BJ (cell line): ENCODE measurements around the gene BIRC7. TPM values are rescaled to one million over a fixed set of nuclear protein-coding genes. Genes with fewer than 3 reads are reported as not detected.

Experiments used
- CTCF ChIA-PET: fragments of 350-600 bp; formaldehyde crosslinking; extraction: SDS; loops from one replicate; lab custom pipeline; 2021; ENCODE audit warnings: antibody characterized with exemption, inconsistent platforms; lab: Yijun Ruan, JAX
- POLR2A ChIA-PET: fragments of 300-600 bp; sonication (Branson Sonifier 250); formaldehyde crosslinking; extraction: SDS; loops from one replicate; lab custom pipeline; 2021; ENCODE audit warnings: antibody characterized with exemption; lab: Charles Lee
- DNase-seq: peaks from one replicate; pipeline ENCODE4 v3.0.0-alpha.2; 2011; ENCODE audit warnings: low read depth
- H3K27me3 ChIP-seq: 2 replicates; pipeline ENCODE4 v1.6.0; 2011; ENCODE audit warnings: low read length; ENCODE audit not compliant: control insufficient read depth, insufficient read depth
- H3K36me3 ChIP-seq: 2 replicates; pipeline ENCODE4 v1.5.1; 2011; ENCODE audit warnings: low read length; ENCODE audit not compliant: control insufficient read depth, insufficient read depth
- H3K4me3 ChIP-seq: 2 replicates; pipeline ENCODE4 v1.5.1; 2011; ENCODE audit warnings: low read depth, mild to moderate bottlenecking, control low read depth, low read length
- CTCF ChIP-seq: IDR thresholded peaks from 2 replicates; pipeline ENCODE4 v1.5.1; 2011; ENCODE audit warnings: low read depth, mild to moderate bottlenecking, control low read depth, inconsistent platforms, low read length, moderate library complexity; ENCODE audit not compliant: insufficient read depth
- polyA plus RNA-seq: library from polyadenylated mRNA; depleted of rRNA; stranded (reverse); fragments of >200 nt; gene quantifications from 2 replicates; pipeline ENCODE4 v1.2.3, GENCODE V29; 2011

The BIRC7 gene
- polyA plus RNA-seq, 1 experiment = not detected

- no peaks in the 10 kb centered on the region for H3K36me3 ChIP-seq
- ChIA-PET POLR2A (no interaction called here), CTCF (interaction anchor here (0.8 to 1.5 kb wide), 2 partner anchors 12 to 18 kb away, joined by 3 to 4 read pairs; no protein-coding TSS in a partner anchor)
- TF ChIP-seq CTCF = no peak
- peaks cover 2% of the 10 kb centered on the region; the same call in 1 of the 2 replicates for H3K27me3 ChIP-seq
- H3K4me3 ChIP-seq = no peak overlapping the region
- no peak for DNase-seq
Measured at GRCh38 chr20:63241272-63241671, 5.6 kb downstream of the BIRC7 start.

- ChIA-PET CTCF (interaction anchor here (1.1 to 1.5 kb wide), 2 partner anchors 13 to 19 kb away, joined by 3 to 6 read pairs; no protein-coding TSS in a partner anchor), POLR2A (no interaction called here)
- H3K27me3 ChIP-seq = peaks cover 4% of the 10 kb centered on the region
- no peaks in the 10 kb centered on the region for H3K36me3 ChIP-seq
- TF ChIP-seq CTCF = no peak
- no peak overlapping the region for H3K4me3 ChIP-seq
- DNase-seq = no peak
Measured at GRCh38 chr20:63242736-63243135, 7.0 kb downstream of the BIRC7 start.

GRCh38 chr20:63243604-63244247 is 8.0 kb downstream of the BIRC7 start:
- Histone ChIP-seq H3K36me3 (no peaks in the 10 kb centered on the region), H3K27me3 (peaks cover 4% of the 10 kb centered on the region), H3K4me3 (no peak overlapping the region)
- POLR2A ChIA-PET = no interaction called here
- no peak for DNase-seq
- TF ChIP-seq CTCF = no peak
- CTCF ChIA-PET = interaction anchor here (1.1 kb wide), 2 partner anchors 20 to 66 kb away, joined by 4 to 6 read pairs; no protein-coding TSS in a partner anchor

GRCh38 chr20:63244468-63244867 is 8.8 kb downstream of the BIRC7 start:
- ChIA-PET POLR2A (no interaction called here), CTCF (no interaction called here)
- Histone ChIP-seq H3K36me3 (no peaks in the 10 kb centered on the region), H3K27me3 (peaks cover 4% of the 10 kb centered on the region), H3K4me3 (no peak overlapping the region)
- no peak for TF ChIP-seq CTCF
- no peak for DNase-seq

GRCh38 chr20:63246490-63247288 is 11.0 kb downstream of the BIRC7 start:
- no peak for DNase-seq
- CTCF ChIA-PET = interaction anchor here (0.6 to 9.2 kb wide), 6 partner anchors 8 to 118 kb away, joined by 3 to 64 read pairs (median 3); no protein-coding TSS in a partner anchor
- no peak overlapping the region for H3K4me3 ChIP-seq
- H3K36me3 ChIP-seq = no peaks in the 10 kb centered on the region
- peaks cover 4% of the 10 kb centered on the region for H3K27me3 ChIP-seq
- POLR2A ChIA-PET = no interaction called here
- TF ChIP-seq CTCF = no peak
